ENCODE results near the gene ITGA1. TPM values are rescaled to one million over a fixed set of nuclear protein-coding genes. Genes with fewer than 3 reads are reported as not detected.

The ITGA1 gene
- total RNA-seq, 1 donor = 31.8 TPM

GRCh38 chr5:52767217-52767743 lies 20.4 kb upstream of the ITGA1 start:
- Histone ChIP-seq H4K20me1 (ENCODE audit: insufficient read depth, low read length) (no peaks in the 10 kb centered on the region), H3K36me3 (ENCODE audit: insufficient read depth, low read length) (no peaks in the 10 kb centered on the region), H3K4me1 (ENCODE audit: insufficient read depth, low read length) (no peaks in the 10 kb centered on the region), H3K4me2 (ENCODE audit: insufficient read depth, low read length) (no peak overlapping the region), H3K9me3 (ENCODE audit: low read depth, low read length) (no peaks in the 10 kb centered on the region), H3K27ac (ENCODE audit: low read depth, low read length) (no peak overlapping the region), H3K79me2 (ENCODE audit: insufficient read depth, low read length) (no peaks in the 10 kb centered on the region), H3K4me3 (ENCODE audit: insufficient read depth, low read length) (no peak overlapping the region), H3K27me3 (ENCODE audit: insufficient read depth, low read length) (no peaks in the 10 kb centered on the region), H2AFZ (ENCODE audit: low read length) (no peak overlapping the region)
- TF ChIP-seq CTCF (IDR thresholded peaks at IDR 0.05; ENCODE audit: extremely low read depth, low read depth, low read length) = no peak
- DNase-seq (ENCODE audit: insufficient read length, low spot score, missing footprints) = no peak

DNA sequence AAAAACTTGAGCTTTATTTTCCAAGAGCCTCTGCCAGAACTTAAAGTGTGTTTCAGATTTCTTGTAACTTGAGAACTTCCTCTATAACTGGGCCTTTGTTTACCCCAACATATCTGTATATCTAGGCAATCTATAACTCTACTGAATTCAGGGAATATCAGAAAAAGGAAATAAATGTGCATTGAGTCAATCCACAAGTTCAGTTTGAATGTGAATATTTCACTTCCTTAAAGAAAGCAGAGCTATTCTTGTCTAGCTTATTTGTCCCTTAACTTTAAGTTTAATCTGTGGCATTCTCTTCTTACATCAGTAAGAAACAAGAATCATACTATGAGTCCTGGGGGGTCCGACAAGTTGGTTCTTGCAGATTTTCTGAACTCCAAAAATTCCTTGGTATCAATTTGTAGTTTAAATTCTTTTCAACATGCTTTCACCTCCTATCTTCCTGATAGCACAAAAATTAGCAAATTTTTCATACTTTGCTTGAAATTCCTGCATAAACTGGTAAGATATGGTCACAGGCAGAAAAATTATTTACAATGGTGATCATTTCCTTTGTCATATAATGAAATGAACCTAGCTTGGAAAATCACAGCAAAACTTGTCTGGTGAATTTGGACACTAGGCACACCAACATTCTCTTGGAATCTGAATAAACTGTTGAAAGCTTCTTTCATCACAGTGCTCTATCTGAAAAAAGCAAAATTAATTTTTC lies 19.8 kb upstream of the ITGA1 start:
- no peak overlapping the region for H2AFZ ChIP-seq (ENCODE audit: low read length)
- no peak for TF ChIP-seq CTCF (IDR thresholded peaks at IDR 0.05; ENCODE audit: extremely low read depth, low read depth, low read length)
- H3K4me1 ChIP-seq (ENCODE audit: insufficient read depth, low read length) = no peaks in the 10 kb centered on the region
- H3K27me3 ChIP-seq (ENCODE audit: insufficient read depth, low read length) = no peaks in the 10 kb centered on the region
- no peaks in the 10 kb centered on the region for H3K9me3 ChIP-seq (ENCODE audit: low read depth, low read length)
- no peaks in the 10 kb centered on the region for H4K20me1 ChIP-seq (ENCODE audit: insufficient read depth, low read length)
- no peaks in the 10 kb centered on the region for H3K79me2 ChIP-seq (ENCODE audit: insufficient read depth, low read length)
- no peaks in the 10 kb centered on the region for H3K36me3 ChIP-seq (ENCODE audit: insufficient read depth, low read length)
- H3K4me3 ChIP-seq (ENCODE audit: insufficient read depth, low read length) = no peak overlapping the region
- no peak overlapping the region for H3K27ac ChIP-seq (ENCODE audit: low read depth, low read length)
- H3K4me2 ChIP-seq (ENCODE audit: insufficient read depth, low read length) = no peak overlapping the region
- DNase-seq (ENCODE audit: insufficient read length, low spot score, missing footprints) = no peak

DNA sequence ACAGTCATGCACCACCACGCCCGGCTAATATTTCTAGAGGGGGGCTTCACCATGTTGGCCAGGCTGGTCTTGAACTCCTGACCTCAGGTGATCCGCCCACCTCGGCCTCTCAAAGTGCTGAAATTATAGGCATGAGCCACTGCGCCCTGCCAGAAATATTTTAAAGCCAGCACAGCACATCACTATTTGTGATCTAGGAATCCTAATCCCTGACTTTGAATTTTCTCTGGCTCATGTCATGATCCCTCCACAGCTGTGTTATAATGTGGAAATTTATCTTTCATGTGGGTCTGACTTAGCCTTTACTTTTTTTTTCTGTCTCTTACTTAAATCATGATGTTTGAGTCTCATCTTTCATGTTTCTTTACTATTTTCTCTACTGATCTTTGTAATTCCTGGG lies 18.7 kb upstream of the ITGA1 start:
- no peak overlapping the region for H3K4me3 ChIP-seq (ENCODE audit: insufficient read depth, low read length)
- H3K27me3 ChIP-seq (ENCODE audit: insufficient read depth, low read length) = peaks cover under 1% of the 10 kb centered on the region
- H3K36me3 ChIP-seq (ENCODE audit: insufficient read depth, low read length) = no peaks in the 10 kb centered on the region

More for the DNA sequence above, 18.7 kb upstream of the ITGA1 start:
- H3K27ac ChIP-seq (ENCODE audit: low read depth, low read length) = no peak overlapping the region
- H3K9me3 ChIP-seq (ENCODE audit: low read depth, low read length) = no peaks in the 10 kb centered on the region
- H3K4me2 ChIP-seq (ENCODE audit: insufficient read depth, low read length) = no peak overlapping the region
- no peak for TF ChIP-seq CTCF (IDR thresholded peaks at IDR 0.05; ENCODE audit: extremely low read depth, low read depth, low read length)
- no peaks in the 10 kb centered on the region for H3K4me1 ChIP-seq (ENCODE audit: insufficient read depth, low read length)
- no peaks in the 10 kb centered on the region for H4K20me1 ChIP-seq (ENCODE audit: insufficient read depth, low read length)
- no peaks in the 10 kb centered on the region for H3K79me2 ChIP-seq (ENCODE audit: insufficient read depth, low read length)
- no peak overlapping the region for H2AFZ ChIP-seq (ENCODE audit: low read length)
- no peak for DNase-seq (ENCODE audit: insufficient read length, low spot score, missing footprints)

Data from osteoblast (primary cell).